B cell (primary cell): ENCODE results near the gene PEAK1. TPM values are rescaled to one million over a fixed set of nuclear protein-coding genes. Genes with fewer than 3 reads are reported as not detected.
A peak's percentile ranks its signal among the peaks of the same experiment; 100 is the strongest.

Experiments
- ATAC-seq: fragments of 200-7000 bp; cut with Tn5 transposase; one replicate; pipeline ENCODE4 v1.10.0; 2021; ENCODE audit warnings: low read depth, mild to moderate bottlenecking, moderate number of reproducible peaks, moderate library complexity
- CTCF ChIA-PET: fragments of 350-600 bp; sonication (Branson Sonifier 250); formaldehyde crosslinking; loops from one replicate; lab custom pipeline; 2021; ENCODE audit warnings: antibody characterized with exemption, inconsistent platforms; lab: Charles Lee
- POLR2A ChIA-PET: fragments of 350-600 bp; sonication (Branson Sonifier 250); formaldehyde crosslinking; loops from one replicate; lab custom pipeline; 2021; ENCODE audit warnings: antibody characterized with exemption; lab: Charles Lee
- DNase-seq: peaks from one replicate; pipeline ENCODE4 v3.0.0; 2013
- H2AFZ ChIP-seq: 2 replicates; pipeline ENCODE4 v1.6.1; 2012; ENCODE audit warnings: mild to moderate bottlenecking, low read depth, low read length; ENCODE audit not compliant: insufficient read depth, poor library complexity, severe bottlenecking
- H3K27ac ChIP-seq, 2 donors: 1 replicate in 1 of 2; 2 replicates in 1 of 2; pipeline ENCODE4 v1.5.1; 2012 to 2013; ENCODE audit warnings: low read length in 2 of 2, mild to moderate bottlenecking in 2 of 2, moderate library complexity in 1 of 2
- H3K27me3 ChIP-seq, 4 experiments: fragments of 200-600 bp in 1 of 4; sonication (generic) in 1 of 4; replicated peaks in 1 of 4; 1 replicate in 2 of 4; 2 replicates in 2 of 4; pipeline versions ENCODE4 v1.6.1 to v1.7.0; 2013 to 2016; ENCODE audit warnings: low read length in 3 of 4, mild to moderate bottlenecking in 2 of 4, mixed read lengths in 1 of 4, moderate library complexity in 1 of 4; ENCODE audit not compliant: insufficient read depth in 4 of 4, control insufficient read depth in 3 of 4; ENCODE audit errors: control extremely low read depth in 1 of 4
- H3K36me3 ChIP-seq, 2 experiments: replicated peaks in 1 of 2; 1 replicate in 1 of 2; 2 replicates in 1 of 2; pipeline versions ENCODE4 v1.6.1 to v1.7.1; 2013; ENCODE audit warnings: low read length in 1 of 2; ENCODE audit not compliant: insufficient read depth in 2 of 2, control insufficient read depth in 1 of 2; ENCODE audit errors: control extremely low read depth in 1 of 2, extremely low read depth in 1 of 2
- H3K4me1 ChIP-seq, 2 donors: fragments of 200-600 bp in 1 of 2; sonication (generic) in 1 of 2; 1 replicate in 1 of 2; 2 replicates in 1 of 2; pipeline versions ENCODE4 v1.5.1 to v1.6.1; 2013 to 2017; ENCODE audit warnings: low read length in 2 of 2; ENCODE audit not compliant: control insufficient read depth in 2 of 2, insufficient read depth in 2 of 2
- H3K4me2 ChIP-seq: replicated peaks from 2 replicates; pipeline ENCODE3; 2012; ENCODE audit warnings: mild to moderate bottlenecking, low read depth, low read length; ENCODE audit not compliant: poor library complexity, severe bottlenecking
- H3K4me3 ChIP-seq, 5 experiments: fragments of 200-600 bp in 1 of 5; sonication (generic) in 1 of 5; 1 replicate in 3 of 5; 2 replicates in 2 of 5; pipeline versions ENCODE4 v1.5.1 to v1.7.0; 2011 to 2016; ENCODE audit warnings: low read length in 4 of 5, mild to moderate bottlenecking in 4 of 5, low read depth in 2 of 5, control low read depth in 1 of 5, moderate library complexity in 1 of 5; ENCODE audit not compliant: insufficient read depth in 1 of 5; ENCODE audit errors: control extremely low read depth in 1 of 5, extremely low read depth in 1 of 5
- H3K79me2 ChIP-seq: fragments of 200-600 bp; sonication (generic); one replicate; pipeline ENCODE4 v1.6.0; 2016; ENCODE audit warnings: low read length; ENCODE audit not compliant: control insufficient read depth, insufficient read depth
- H3K9ac ChIP-seq: fragments of 200-600 bp; sonication (generic); 2 replicates; pipeline ENCODE4 v1.6.1; 2017; ENCODE audit warnings: mild to moderate bottlenecking, low read length, moderate library complexity
- H3K9me3 ChIP-seq, 3 donors: one replicate each; pipeline versions ENCODE4 v1.6.1 to v1.7.1; 2013; ENCODE audit warnings: low read length in 2 of 3; ENCODE audit not compliant: control insufficient read depth in 2 of 3, insufficient read depth in 1 of 3; ENCODE audit errors: control extremely low read depth in 1 of 3
- H4K20me1 ChIP-seq: 2 replicates; pipeline ENCODE4 v1.6.0; 2012; ENCODE audit warnings: mild to moderate bottlenecking, low read length; ENCODE audit not compliant: insufficient read depth, control insufficient read depth, poor library complexity, severe bottlenecking
- H3K27ac Mint-ChIP-seq: one replicate; pipeline ENCODE4 v1.8.0; 2021; ENCODE audit warnings: mixed read lengths
- H3K27me3 Mint-ChIP-seq: one replicate; pipeline ENCODE4 v1.8.0; 2021; ENCODE audit warnings: mixed read lengths
- H3K4me1 Mint-ChIP-seq: one replicate; pipeline ENCODE4 v1.8.0; 2021; ENCODE audit warnings: mixed read lengths
- H3K4me3 Mint-ChIP-seq: one replicate; pipeline ENCODE4 v1.8.0; 2021; ENCODE audit warnings: mixed read lengths
- H3K9me3 Mint-ChIP-seq: one replicate; pipeline ENCODE4 v1.8.0; 2022; ENCODE audit warnings: mixed read lengths; ENCODE audit not compliant: insufficient read depth
- EZH2 ChIP-seq: IDR thresholded peaks from 2 replicates; pipeline ENCODE4 v1.6.1; 2012; ENCODE audit warnings: borderline replicate concordance, low read depth, mild to moderate bottlenecking, moderate library complexity, low read length; ENCODE audit not compliant: insufficient read depth, poor library complexity, severe bottlenecking
- WGBS: methylation state at CpG from one replicate; pipeline ENCODE4 v1.1.5; 2013; ENCODE audit warnings: missing lambda C conversion rate; ENCODE audit not compliant: insufficient coverage; 5-methylcytosine and 5-hydroxymethylcytosine counted together
- intact Hi-C: fragments of 100-400 bp; cut with micrococcal nuclease; formaldehyde crosslinking; loops from one replicate; pipeline ENCODE4 v1.10.0; 2022
- polyA plus RNA-seq: library from polyadenylated mRNA; depleted of rRNA; stranded (reverse); fragments of >200 nt; gene quantifications from 2 replicates; pipeline ENCODE4 v1.2.3, GENCODE V29; 2012
- total RNA-seq, 2 donors: library from RNA; stranded (reverse); fragments of 120-200 nt in 1 of 2; gene quantifications; 1 replicate in 1 of 2; 2 replicates in 1 of 2; pipeline versions ENCODE4 v1.2.3 to v1.2.4, GENCODE V29; 2013 to 2022
- TF ChIP-seq, protein P1 (sequence below): fragments of 200-600 bp; IDR thresholded peaks from one replicate; pipeline ENCODE4 v1.8.0; 2022; ENCODE audit warnings: antibody characterized with exemption, mild to moderate bottlenecking

The PEAK1 gene
- total and polyA plus RNA-seq, 2 donors (not counting 1 experiment from before 2014, with no cell fraction given): 13.4 to 38.0 TPM

GRCh38 chr15:77070180-77070494 is 349.8 kb downstream of the PEAK1 start:
- H3K27ac ChIP-seq: peak overlapping the region; percentile 71 to 84
- TF ChIP-seq, protein P1, sequence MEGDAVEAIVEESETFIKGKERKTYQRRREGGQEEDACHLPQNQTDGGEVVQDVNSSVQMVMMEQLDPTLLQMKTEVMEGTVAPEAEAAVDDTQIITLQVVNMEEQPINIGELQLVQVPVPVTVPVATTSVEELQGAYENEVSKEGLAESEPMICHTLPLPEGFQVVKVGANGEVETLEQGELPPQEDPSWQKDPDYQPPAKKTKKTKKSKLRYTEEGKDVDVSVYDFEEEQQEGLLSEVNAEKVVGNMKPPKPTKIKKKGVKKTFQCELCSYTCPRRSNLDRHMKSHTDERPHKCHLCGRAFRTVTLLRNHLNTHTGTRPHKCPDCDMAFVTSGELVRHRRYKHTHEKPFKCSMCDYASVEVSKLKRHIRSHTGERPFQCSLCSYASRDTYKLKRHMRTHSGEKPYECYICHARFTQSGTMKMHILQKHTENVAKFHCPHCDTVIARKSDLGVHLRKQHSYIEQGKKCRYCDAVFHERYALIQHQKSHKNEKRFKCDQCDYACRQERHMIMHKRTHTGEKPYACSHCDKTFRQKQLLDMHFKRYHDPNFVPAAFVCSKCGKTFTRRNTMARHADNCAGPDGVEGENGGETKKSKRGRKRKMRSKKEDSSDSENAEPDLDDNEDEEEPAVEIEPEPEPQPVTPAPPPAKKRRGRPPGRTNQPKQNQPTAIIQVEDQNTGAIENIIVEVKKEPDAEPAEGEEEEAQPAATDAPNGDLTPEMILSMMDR: no peak
- no peak for TF ChIP-seq EZH2
- intact Hi-C loops: loop anchor here (5.0 kb wide), 1 partner anchor 73 kb away; the partner anchor contains the start of gene PSTPIP1
- H3K9me3 ChIP-seq: no peaks in the 10 kb centered on the region
- POLR2A ChIA-PET: no interaction called here
- H2AFZ ChIP-seq: peak overlapping the region; percentile 78
- peak overlapping the region; percentile 81 for H3K4me2 ChIP-seq
- H3K79me2 ChIP-seq: peaks cover 67% of the 10 kb centered on the region
- no peaks in the 10 kb centered on the region for H4K20me1 ChIP-seq
- ATAC-seq: no peak
- no peak for DNase-seq
- Mint-ChIP-seq H3K4me1 (peaks cover 55% of the 10 kb centered on the region), H3K27me3 (no peaks in the 10 kb centered on the region), H3K27ac (peak overlapping the region; percentile 83), H3K4me3 (peak overlapping the region; percentile 87), H3K9me3 (no peaks in the 10 kb centered on the region)
- WGBS: under 1% methylated on average over 18 of the region's 18 CpGs
- peaks cover 51 to 55% of the 10 kb centered on the region in 2 donors for H3K4me1 ChIP-seq
- H3K27me3 ChIP-seq: no peaks in the 10 kb centered on the region
- peaks cover 0 to 8% of the 10 kb centered on the region in 2 experiments for H3K36me3 ChIP-seq
- peak overlapping the region; percentile 69 to 92 (median 79) for H3K4me3 ChIP-seq
- CTCF ChIA-PET: interaction anchor here (0.7 kb wide), 1 partner anchor 474 kb away, joined by 3 read pairs; no protein-coding TSS in a partner anchor
- peak overlapping the region; percentile 94 for H3K9ac ChIP-seq

DNA sequence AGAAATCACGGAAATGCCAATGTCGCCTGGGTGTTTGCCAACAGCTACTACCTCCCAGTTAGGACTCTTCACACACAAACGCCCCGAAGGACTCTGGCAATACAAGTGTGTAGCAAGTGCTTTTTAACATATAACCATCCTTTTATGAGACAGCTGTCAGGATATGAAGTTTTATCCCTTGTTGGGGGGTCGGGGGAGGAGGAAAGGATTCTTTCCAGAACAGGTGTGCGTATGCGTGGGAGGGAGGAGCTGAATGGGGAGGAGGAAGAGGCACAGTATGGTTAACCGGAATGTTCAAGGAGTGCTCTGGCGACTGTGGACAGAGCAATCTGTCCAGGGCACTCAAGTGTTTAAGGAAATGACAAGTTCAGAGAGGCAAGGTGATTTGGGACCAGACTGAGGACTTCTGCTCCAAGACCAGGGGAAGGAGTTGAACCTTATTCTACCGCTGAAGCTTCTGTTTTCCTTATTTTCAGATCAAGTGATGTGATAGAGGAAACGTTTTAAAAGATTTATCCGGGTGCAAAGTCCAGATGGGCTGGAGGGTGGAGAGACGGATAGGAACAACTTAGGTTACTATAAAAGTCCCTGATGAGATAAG is 350.3 kb downstream of the PEAK1 start:
- Histone ChIP-seq H3K9me3 (no peaks in the 10 kb centered on the region), H3K27ac (peak overlapping the region; percentile 71 to 84), H4K20me1 (no peaks in the 10 kb centered on the region), H3K4me3 (peak overlapping the region; percentile 69 to 92 (median 79)), H3K9ac (peak overlapping the region; percentile 94), H3K4me2 (peak overlapping the region; percentile 81), H3K36me3 (peaks cover 0 to 8% of the 10 kb centered on the region in 2 experiments), H3K79me2 (peaks cover 72% of the 10 kb centered on the region), H3K27me3 (no peaks in the 10 kb centered on the region), H2AFZ (no peak overlapping the region), H3K4me1 (peaks cover 57 to 60% of the 10 kb centered on the region in 2 donors)
- DNase-seq (peak; percentile 29), ATAC-seq (no peak)
- H3K4me1 Mint-ChIP-seq: peaks cover 60% of the 10 kb centered on the region
- TF ChIP-seq, protein P1: no peak
- no peak for TF ChIP-seq EZH2
- POLR2A ChIA-PET: interaction anchor here (0.6 kb wide), 1 partner anchor 272 kb away, joined by 4 read pairs; no protein-coding TSS in a partner anchor
- no peaks in the 10 kb centered on the region for H3K9me3 Mint-ChIP-seq
- intact Hi-C loops: loop anchor here (5.0 kb wide), 2 partner anchors 37 to 72 kb away; partner anchors contain the start of gene PSTPIP1
- WGBS: 54% methylated on average over 5 of the region's 13 CpGs
- peak overlapping the region; percentile 83 for H3K27ac Mint-ChIP-seq
- CTCF ChIA-PET: interaction anchor here (0.7 to 1.2 kb wide), 2 partner anchors 35 to 474 kb away, joined by 3 to 5 read pairs; no protein-coding TSS in a partner anchor
- peak overlapping the region; percentile 87 for H3K4me3 Mint-ChIP-seq
- H3K27me3 Mint-ChIP-seq: no peaks in the 10 kb centered on the region
